H9 (cell line): ENCODE results near the gene LDHAL6B. TPM values are rescaled to one million over a fixed set of nuclear protein-coding genes. Genes with fewer than 3 reads are reported as not detected.

ENCODE experiments used
- DNase-seq: peaks from one replicate; pipeline ENCODE4 v3.0.0-alpha.2; 2017
- H2AFZ ChIP-seq: one replicate; pipeline ENCODE4 v1.6.1; 2013; ENCODE audit warnings: mild to moderate bottlenecking, low read length, control low read depth, moderate library complexity
- H2AK5ac ChIP-seq: 2 replicates; pipeline ENCODE4 v1.6.1; 2013; ENCODE audit warnings: low read length, control low read depth, mixed read lengths; ENCODE audit not compliant: insufficient read length
- H2BK120ac ChIP-seq: one replicate; pipeline ENCODE4 v1.6.1; 2013; ENCODE audit warnings: low read depth, mild to moderate bottlenecking, low read length, control low read depth, inconsistent platforms; ENCODE audit not compliant: poor library complexity, severe bottlenecking
- H2BK12ac ChIP-seq: 2 replicates; pipeline ENCODE4 v1.6.1; 2013; ENCODE audit warnings: low read length, control low read depth, mixed read lengths, low read depth; ENCODE audit not compliant: insufficient read length
- H2BK15ac ChIP-seq: 2 replicates; pipeline ENCODE4 v1.6.1; 2013; ENCODE audit warnings: low read depth, low read length, control low read depth
- H2BK20ac ChIP-seq: one replicate; pipeline ENCODE4 v1.6.1; 2013; ENCODE audit warnings: low read depth, mild to moderate bottlenecking, low read length, control low read depth, inconsistent platforms; ENCODE audit not compliant: poor library complexity, severe bottlenecking
- H2BK5ac ChIP-seq: 2 replicates; pipeline ENCODE4 v1.6.1; 2013; ENCODE audit warnings: low read length, control low read depth, mixed read lengths; ENCODE audit not compliant: insufficient read length
- H3K14ac ChIP-seq: 2 replicates; pipeline ENCODE4 v1.6.1; 2013; ENCODE audit warnings: low read length, control low read depth; ENCODE audit not compliant: insufficient read depth
- H3K18ac ChIP-seq: 2 replicates; pipeline ENCODE4 v1.6.1; 2013; ENCODE audit warnings: low read depth, mild to moderate bottlenecking, mixed read lengths, low read length, control low read depth; ENCODE audit not compliant: insufficient read length
- H3K23ac ChIP-seq: 2 replicates; pipeline ENCODE4 v1.6.1; 2013; ENCODE audit warnings: low read length, control low read depth, mixed read lengths, low read depth; ENCODE audit not compliant: insufficient read length
- H3K23me2 ChIP-seq: 2 replicates; pipeline ENCODE4 v1.6.1; 2013; ENCODE audit warnings: low read depth, mild to moderate bottlenecking, mixed read lengths, low read length, control low read depth; ENCODE audit not compliant: insufficient read length, poor library complexity, severe bottlenecking
- H3K27ac ChIP-seq: 2 replicates; pipeline ENCODE4 v1.5.1; 2013; ENCODE audit warnings: low read length, control low read depth, mixed read lengths, low read depth; ENCODE audit not compliant: insufficient read length
- H3K27me3 ChIP-seq: 2 replicates; pipeline ENCODE4 v1.6.1; 2013; ENCODE audit warnings: low read length, control low read depth, inconsistent platforms; ENCODE audit not compliant: insufficient read depth
- H3K4ac ChIP-seq: 2 replicates; pipeline ENCODE4 v1.6.1; 2013; ENCODE audit warnings: low read depth, mild to moderate bottlenecking, control low read depth, inconsistent platforms, low read length, moderate library complexity
- H3K4me1 ChIP-seq: 2 replicates; pipeline ENCODE4 v1.6.1; 2013; ENCODE audit warnings: low read length, control low read depth, inconsistent platforms; ENCODE audit not compliant: insufficient read depth
- H3K4me2 ChIP-seq: 2 replicates; pipeline ENCODE4 v1.6.1; 2013; ENCODE audit warnings: low read length, control low read depth, mixed read lengths; ENCODE audit not compliant: insufficient read length, insufficient read depth
- H3K56ac ChIP-seq: 2 replicates; pipeline ENCODE4 v1.6.1; 2013; ENCODE audit warnings: low read depth, mild to moderate bottlenecking, mixed read lengths, low read length, control low read depth; ENCODE audit not compliant: insufficient read length
- H3K79me1 ChIP-seq: 2 replicates; pipeline ENCODE4 v1.6.1; 2013; ENCODE audit warnings: low read depth, mild to moderate bottlenecking, moderate library complexity, low read length, control low read depth, inconsistent platforms; ENCODE audit not compliant: insufficient read depth, poor library complexity, severe bottlenecking
- H3K79me2 ChIP-seq: 2 replicates; pipeline ENCODE4 v1.6.1; 2013; ENCODE audit warnings: low read length, control low read depth, inconsistent platforms; ENCODE audit not compliant: insufficient read depth
- H3K9ac ChIP-seq: 2 replicates; pipeline ENCODE4 v1.6.1; 2013; ENCODE audit warnings: low read length, control low read depth, mixed read lengths; ENCODE audit not compliant: insufficient read length; ENCODE audit errors: extremely low read depth
- H3K9me3 ChIP-seq: one replicate; pipeline ENCODE4 v1.6.1; 2013; ENCODE audit warnings: low read depth, low read length, inconsistent platforms; ENCODE audit not compliant: control insufficient read depth
- H3T11ph ChIP-seq: one replicate; pipeline ENCODE4 v1.6.1; 2013; ENCODE audit warnings: mild to moderate bottlenecking, low read length, control low read depth, inconsistent platforms
- H4K20me1 ChIP-seq: one replicate; pipeline ENCODE4 v1.6.1; 2013; ENCODE audit not compliant: control insufficient read depth, insufficient read length, insufficient read depth
- H4K5ac ChIP-seq: 2 replicates; pipeline ENCODE4 v1.6.1; 2013; ENCODE audit warnings: low read depth, mild to moderate bottlenecking, mixed read lengths, low read length, control low read depth; ENCODE audit not compliant: insufficient read length
- H4K8ac ChIP-seq: replicated peaks from 2 replicates; pipeline ENCODE4 v1.6.1; 2013; ENCODE audit warnings: low read length, control low read depth, mixed read lengths, low read depth; ENCODE audit not compliant: insufficient read length
- H4K91ac ChIP-seq: 2 replicates; pipeline ENCODE4 v1.6.1; 2013; ENCODE audit warnings: low read depth, mild to moderate bottlenecking, moderate library complexity, mixed read lengths, low read length, control low read depth; ENCODE audit not compliant: insufficient read length
- H3K27ac Mint-ChIP-seq, 3 experiments: 2 replicates in 2 of 3; 3 replicates in 1 of 3; pipeline ENCODE4 v1.8.0; 2020 to 2021; ENCODE audit warnings: mixed read lengths in 3 of 3, mild to moderate bottlenecking in 1 of 3, moderate library complexity in 1 of 3
- H3K27me3 Mint-ChIP-seq: 2 replicates; pipeline ENCODE4 v1.8.0; 2021; ENCODE audit warnings: low read depth, mild to moderate bottlenecking, moderate library complexity, mixed read lengths
- H3K36me3 Mint-ChIP-seq, 3 experiments: 2 replicates in 2 of 3; 3 replicates in 1 of 3; pipeline ENCODE4 v1.8.0; 2020 to 2021; ENCODE audit warnings: low read depth in 3 of 3, mixed read lengths in 3 of 3; ENCODE audit not compliant: insufficient read depth in 1 of 3
- H3K4me1 Mint-ChIP-seq, 2 experiments: 2 replicates each; pipeline ENCODE4 v1.8.0; 2020; ENCODE audit warnings: mixed read lengths in 2 of 2
- H3K4me3 Mint-ChIP-seq, 2 experiments: 2 replicates in 1 of 2; 3 replicates in 1 of 2; pipeline ENCODE4 v1.8.0; 2020 to 2021; ENCODE audit warnings: mild to moderate bottlenecking in 2 of 2, mixed read lengths in 2 of 2, moderate library complexity in 1 of 2
- H3K9me3 Mint-ChIP-seq, 2 experiments: 2 replicates in 1 of 2; 3 replicates in 1 of 2; pipeline ENCODE4 v1.8.0; 2020; ENCODE audit warnings: mild to moderate bottlenecking in 2 of 2, mixed read lengths in 2 of 2, moderate library complexity in 1 of 2
- WGBS: extraction: QIAGEN DNeasy Blood & Tissue Kit; methylation state at CpG from one replicate; pipeline ENCODE4 v1.1.7; 2013; ENCODE audit warnings: missing lambda C conversion rate, low lambda C conversion rate, mixed read lengths; ENCODE audit not compliant: insufficient read length; ENCODE audit errors: extremely low coverage; 5-methylcytosine and 5-hydroxymethylcytosine counted together
- total RNA-seq: library from RNA; stranded (reverse); gene quantifications from 2 replicates; pipeline ENCODE4 v1.2.1, GENCODE V29; 2021
- TF ChIP-seq, protein P1 (sequence below): fragments of 200-600 bp; sonication (generic); conservative IDR thresholded peaks from 3 replicates; pipeline ENCODE4 v1.8.0; 2021; ENCODE audit warnings: antibody characterized with exemption, mild to moderate bottlenecking

LDHAL6B gene
- total RNA-seq, 1 experiment from 2014 or later: not detected

DNA sequence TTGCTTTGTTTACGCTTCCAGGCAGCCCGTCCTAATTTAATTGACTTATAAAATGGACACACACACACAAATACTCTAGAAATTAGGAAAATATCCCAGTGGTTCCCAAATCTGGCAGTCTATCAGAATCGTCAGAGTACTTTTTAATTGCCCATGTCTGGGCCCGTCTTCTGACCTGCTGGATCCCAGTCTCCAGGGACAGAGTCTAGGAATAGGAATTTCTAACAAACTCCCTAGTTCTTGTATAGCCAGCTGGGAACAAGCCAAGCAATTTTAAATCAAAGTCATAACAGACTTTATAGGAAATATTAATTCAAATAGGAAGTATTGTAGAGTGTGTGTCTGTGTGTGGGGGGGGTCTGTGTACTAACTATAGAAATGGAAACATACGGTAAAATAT, 33.4 kb downstream of the LDHAL6B start:
- H3K27me3 ChIP-seq: no peaks in the 10 kb centered on the region
- no peaks in the 10 kb centered on the region for H3K9me3 ChIP-seq
- no peak overlapping the region for H2AFZ ChIP-seq
- no peaks in the 10 kb centered on the region for H3K79me1 ChIP-seq
- H2BK12ac ChIP-seq: no peak overlapping the region
- no peak overlapping the region for H4K8ac ChIP-seq
- H4K20me1 ChIP-seq: no peaks in the 10 kb centered on the region
- H2BK120ac ChIP-seq: no peak overlapping the region
- H3K23ac ChIP-seq: no peak overlapping the region
- no CpG with 5 or more reads among the region's 5 CpGs for WGBS
- H3K27me3 Mint-ChIP-seq: no peaks in the 10 kb centered on the region
- H3K36me3 Mint-ChIP-seq: peaks cover 2 to 24% (median 22%) of the 10 kb centered on the region in 3 experiments
- H4K91ac ChIP-seq: no peak overlapping the region
- H3K4ac ChIP-seq: no peak overlapping the region
- peaks cover 3% of the 10 kb centered on the region; the same call in 1 of the 2 replicates for H3K4me1 ChIP-seq
- no peaks in the 10 kb centered on the region for H3K9me3 Mint-ChIP-seq
- no peak overlapping the region for H4K5ac ChIP-seq
- H3K27ac ChIP-seq: no peak overlapping the region
- no peak overlapping the region for H3T11ph ChIP-seq
- no peak overlapping the region for H3K56ac ChIP-seq
- no peak overlapping the region for H2BK15ac ChIP-seq
- peaks cover 17 to 20% of the 10 kb centered on the region in 2 experiments for H3K4me1 Mint-ChIP-seq
- no peak overlapping the region for H3K18ac ChIP-seq
- no peaks in the 10 kb centered on the region for H3K23me2 ChIP-seq
- no peak overlapping the region for H2BK20ac ChIP-seq
- no peak overlapping the region for H2BK5ac ChIP-seq
- no peak overlapping the region for H3K14ac ChIP-seq
- no peak overlapping the region for H3K9ac ChIP-seq
- TF ChIP-seq, protein P1, sequence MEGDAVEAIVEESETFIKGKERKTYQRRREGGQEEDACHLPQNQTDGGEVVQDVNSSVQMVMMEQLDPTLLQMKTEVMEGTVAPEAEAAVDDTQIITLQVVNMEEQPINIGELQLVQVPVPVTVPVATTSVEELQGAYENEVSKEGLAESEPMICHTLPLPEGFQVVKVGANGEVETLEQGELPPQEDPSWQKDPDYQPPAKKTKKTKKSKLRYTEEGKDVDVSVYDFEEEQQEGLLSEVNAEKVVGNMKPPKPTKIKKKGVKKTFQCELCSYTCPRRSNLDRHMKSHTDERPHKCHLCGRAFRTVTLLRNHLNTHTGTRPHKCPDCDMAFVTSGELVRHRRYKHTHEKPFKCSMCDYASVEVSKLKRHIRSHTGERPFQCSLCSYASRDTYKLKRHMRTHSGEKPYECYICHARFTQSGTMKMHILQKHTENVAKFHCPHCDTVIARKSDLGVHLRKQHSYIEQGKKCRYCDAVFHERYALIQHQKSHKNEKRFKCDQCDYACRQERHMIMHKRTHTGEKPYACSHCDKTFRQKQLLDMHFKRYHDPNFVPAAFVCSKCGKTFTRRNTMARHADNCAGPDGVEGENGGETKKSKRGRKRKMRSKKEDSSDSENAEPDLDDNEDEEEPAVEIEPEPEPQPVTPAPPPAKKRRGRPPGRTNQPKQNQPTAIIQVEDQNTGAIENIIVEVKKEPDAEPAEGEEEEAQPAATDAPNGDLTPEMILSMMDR: no peak
- DNase-seq: no peak
- no peak overlapping the region for H3K4me3 Mint-ChIP-seq
- no peaks in the 10 kb centered on the region for H3K79me2 ChIP-seq
- H2AK5ac ChIP-seq: no peak overlapping the region
- H3K27ac Mint-ChIP-seq: no peak overlapping the region
- no peak overlapping the region for H3K4me2 ChIP-seq
